Gastrocnemius medialis (tissue), 4 donors: ENCODE data around the gene KLF16. TPM values are rescaled to one million over a fixed set of nuclear protein-coding genes. Genes with fewer than 3 reads are reported as not detected.

Experiments
- ATAC-seq, 2 donors: fragments of 150-250 bp; one replicate each; pipeline ENCODE4 v1.9.1; 2016
- DNase-seq, 2 donors: peaks; one replicate each; pipeline ENCODE4 v3.0.0-alpha.2; 2019
- H3K27ac ChIP-seq, 4 donors: fragments of 200-600 bp; sonication (generic); 1 replicate in 1 of 4; 2 replicates in 3 of 4; pipeline ENCODE4 v1.5.1; 2016 to 2018; ENCODE audit warnings: mild to moderate bottlenecking in 2 of 4, moderate library complexity in 1 of 4
- H3K27me3 ChIP-seq, 3 donors: fragments of 200-600 bp; sonication (generic) in 2 of 3; 1 replicate in 1 of 3; 2 replicates in 2 of 3; pipeline versions ENCODE4 v1.5.1 to v1.6.0; 2016 to 2019; ENCODE audit warnings: mild to moderate bottlenecking in 1 of 3, moderate library complexity in 1 of 3
- H3K36me3 ChIP-seq, 2 donors: fragments of 200-600 bp; sonication (generic) in 1 of 2; one replicate each; pipeline ENCODE4 v1.5.1; 2017 to 2018
- H3K4me1 ChIP-seq, 2 donors: fragments of 200-600 bp; sonication (generic) in 1 of 2; one replicate each; pipeline ENCODE4 v1.5.1; 2016 to 2017; ENCODE audit warnings: mild to moderate bottlenecking in 2 of 2
- H3K4me3 ChIP-seq, 4 donors: fragments of 200-600 bp; sonication (generic) in 3 of 4; 1 replicate in 1 of 4; 2 replicates in 3 of 4; pipeline ENCODE4 v1.5.1; 2016 to 2019; ENCODE audit warnings: mild to moderate bottlenecking in 2 of 4
- H3K9me3 ChIP-seq, 3 donors: fragments of 200-600 bp; sonication (generic) in 2 of 3; 1 replicate in 1 of 3; 2 replicates in 2 of 3; pipeline ENCODE4 v1.5.1; 2016 to 2019
- POLR2A ChIP-seq, 2 donors: fragments of 450-650 bp; IDR thresholded peaks; one replicate each; pipeline ENCODE4 v1.6.1; 2017; ENCODE audit warnings: antibody characterized with exemption in 2 of 2, mild to moderate bottlenecking in 2 of 2, moderate library complexity in 2 of 2
- in situ Hi-C, 4 donors: fragments of 200-750 bp; cut with MboI; loops; one replicate each; pipeline versions ENCODE4 v1.15.0 to v1.8.0; 2017; ENCODE audit warnings: low sequenced_read_pairs in 4 of 4
- intact Hi-C: fragments of 100-400 bp; cut with DNase I; formaldehyde crosslinking; loops from one replicate; pipeline ENCODE4 v1.15.1; 2023; ENCODE audit warnings: low total_unique reads
- total RNA-seq, 4 donors: library from RNA; depleted of rRNA; stranded (reverse); fragments of >200 nt; gene quantifications; one replicate each; pipeline versions ENCODE4 v1.1.0 to v1.2.3, GENCODE V29; 2016
- TF ChIP-seq, protein P1 (sequence below), 5 experiments: fragments of 450-650 bp in 3 of 5; fragments of 200-600 bp in 2 of 5; sonication (generic) in 2 of 5; IDR thresholded peaks in 4 of 5; conservative IDR thresholded peaks in 1 of 5; 1 replicate in 4 of 5; 2 replicates in 1 of 5; pipeline ENCODE4 v1.5.1; 2016 to 2019; ENCODE audit warnings: antibody characterized with exemption in 5 of 5, mild to moderate bottlenecking in 3 of 5, moderate library complexity in 3 of 5

Gene KLF16
- total RNA-seq, 4 donors from 2014 or later = 0.58 to 4.0 (median 1.4) TPM

- DNase-seq (peak; percentile 46 to 53), ATAC-seq (peak; percentile 32 to 46)
- intact Hi-C loops = loop anchor here (1.0 to 10.0 kb wide), 2 partner anchors 41 to 480 kb away; partner anchors contain the start of genes ADAT3, NDUFS7 and SCAMP4
- Histone ChIP-seq H3K4me1 (peaks cover 11 to 18% of the 10 kb centered on the region in 2 donors), H3K4me3 (peak overlapping the region; percentile 67 to 95 (median 82)), H3K27me3 (peaks cover 0 to 8% (median 6%) of the 10 kb centered on the region in 3 donors), H3K9me3 (no peaks in the 10 kb centered on the region), H3K36me3 (no peaks in the 10 kb centered on the region), H3K27ac (peak overlapping the region; percentile 76 to 92 (median 84))
- in situ Hi-C loops = no loop called here
- peak in 1 of 2 donors; percentile 14 for TF ChIP-seq POLR2A (IDR thresholded peaks at IDR 0.05)
- TF ChIP-seq, protein P1, sequence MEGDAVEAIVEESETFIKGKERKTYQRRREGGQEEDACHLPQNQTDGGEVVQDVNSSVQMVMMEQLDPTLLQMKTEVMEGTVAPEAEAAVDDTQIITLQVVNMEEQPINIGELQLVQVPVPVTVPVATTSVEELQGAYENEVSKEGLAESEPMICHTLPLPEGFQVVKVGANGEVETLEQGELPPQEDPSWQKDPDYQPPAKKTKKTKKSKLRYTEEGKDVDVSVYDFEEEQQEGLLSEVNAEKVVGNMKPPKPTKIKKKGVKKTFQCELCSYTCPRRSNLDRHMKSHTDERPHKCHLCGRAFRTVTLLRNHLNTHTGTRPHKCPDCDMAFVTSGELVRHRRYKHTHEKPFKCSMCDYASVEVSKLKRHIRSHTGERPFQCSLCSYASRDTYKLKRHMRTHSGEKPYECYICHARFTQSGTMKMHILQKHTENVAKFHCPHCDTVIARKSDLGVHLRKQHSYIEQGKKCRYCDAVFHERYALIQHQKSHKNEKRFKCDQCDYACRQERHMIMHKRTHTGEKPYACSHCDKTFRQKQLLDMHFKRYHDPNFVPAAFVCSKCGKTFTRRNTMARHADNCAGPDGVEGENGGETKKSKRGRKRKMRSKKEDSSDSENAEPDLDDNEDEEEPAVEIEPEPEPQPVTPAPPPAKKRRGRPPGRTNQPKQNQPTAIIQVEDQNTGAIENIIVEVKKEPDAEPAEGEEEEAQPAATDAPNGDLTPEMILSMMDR (IDR thresholded peaks at IDR 0.05 in 4 of 5, conservative IDR thresholded peaks at IDR 0.05 in 1 of 5) = peak; percentile 39 to 89 (median 78)
These were observed 1.2 kb upstream of the KLF16 start for GRCh38 chr19:1864480-1865171.

- peak overlapping the region; percentile 67 to 95 (median 82) for H3K4me3 ChIP-seq
- intact Hi-C loops = loop anchor here (1.0 to 10.0 kb wide), 3 partner anchors 16 to 479 kb away; partner anchors contain the start of genes ADAT3, NDUFS7, REXO1 and SCAMP4
- no peaks in the 10 kb centered on the region for H3K9me3 ChIP-seq
- DNase-seq = peak; percentile 76 to 82
- peak overlapping the region; percentile 76 to 92 (median 84) for H3K27ac ChIP-seq
- peak; percentile 83 for ATAC-seq
- H3K36me3 ChIP-seq = no peaks in the 10 kb centered on the region
- H3K4me1 ChIP-seq = peaks cover 6 to 18% of the 10 kb centered on the region in 2 donors
- peak; percentile 33 to 34 for TF ChIP-seq POLR2A (IDR thresholded peaks at IDR 0.05)
- TF ChIP-seq, protein P1 (IDR thresholded peaks at IDR 0.05 in 4 of 5, conservative IDR thresholded peaks at IDR 0.05 in 1 of 5) = no peak
- in situ Hi-C loops = no loop called here
- peaks cover 0 to 8% (median 6%) of the 10 kb centered on the region in 3 donors for H3K27me3 ChIP-seq
These were observed 480 bp upstream of the KLF16 start for GRCh38 chr19:1863638-1864479.

GRCh38 chr19:1862424-1863327, 703 bp downstream of the KLF16 start:
- peaks cover 1 to 8% (median 6%) of the 10 kb centered on the region in 3 donors for H3K27me3 ChIP-seq
- DNase-seq (no peak), ATAC-seq (peak; percentile 0 to 1)
- no peaks in the 10 kb centered on the region for H3K9me3 ChIP-seq
- no peak for TF ChIP-seq POLR2A (IDR thresholded peaks at IDR 0.05)
- TF ChIP-seq, protein P1 (IDR thresholded peaks at IDR 0.05 in 4 of 5, conservative IDR thresholded peaks at IDR 0.05 in 1 of 5) = no peak
- in situ Hi-C loops (no loop called here), intact Hi-C loops (loop anchor here (1.0 to 10.0 kb wide), 2 partner anchors 14 to 478 kb away; partner anchors contain the start of genes NDUFS7 and REXO1)
- H3K27ac ChIP-seq = peak overlapping the region in 3 of 4 donors; percentile 65 to 90 (median 66)
- H3K36me3 ChIP-seq = no peaks in the 10 kb centered on the region
- peaks cover 5 to 18% of the 10 kb centered on the region in 2 donors for H3K4me1 ChIP-seq
- peak overlapping the region; percentile 54 to 90 (median 65) for H3K4me3 ChIP-seq

GRCh38 chr19:1862068-1862423, 1.3 kb downstream of the KLF16 start:
- intact Hi-C loops (loop anchor here (10.0 kb wide), 1 partner anchor 477 kb away; the partner anchor contains the start of gene NDUFS7), in situ Hi-C loops (no loop called here)
- H3K4me1 ChIP-seq = peaks cover 5 to 23% of the 10 kb centered on the region in 2 donors
- no peak for ATAC-seq
- no peak for DNase-seq
- H3K36me3 ChIP-seq = no peaks in the 10 kb centered on the region
- H3K4me3 ChIP-seq = peak overlapping the region; percentile 54 to 90 (median 65)
- H3K27ac ChIP-seq = peak overlapping the region in 3 of 4 donors; percentile 59 to 67 (median 65)
- no peaks in the 10 kb centered on the region for H3K9me3 ChIP-seq
- peaks cover 6 to 8% (median 7%) of the 10 kb centered on the region in 3 donors for H3K27me3 ChIP-seq
- TF ChIP-seq, protein P1 (IDR thresholded peaks at IDR 0.05 in 4 of 5, conservative IDR thresholded peaks at IDR 0.05 in 1 of 5) = no peak
- TF ChIP-seq POLR2A (IDR thresholded peaks at IDR 0.05) = no peak
